Liver (tissue), 9 donors: Measurements from ENCODE around the gene SNX10. TPM values are rescaled to one million over a fixed set of nuclear protein-coding genes. Genes with fewer than 3 reads are reported as not detected.
"Not testable (repeated sequence)": the region's sequence is repeated elsewhere in the genome, so short reads cannot be mapped to it uniquely, and the experiment has no call there.

Source experiments
- DNase-seq: peaks from one replicate; pipeline ENCODE4 v3.0.0-alpha.2; 2017; ENCODE audit warnings: low spot score
- H3K27ac ChIP-seq, 2 donors: one replicate each; pipeline ENCODE4 v1.7.0; 2013; ENCODE audit warnings: inconsistent platforms in 2 of 2, low read length in 2 of 2, control low read depth in 1 of 2, low read depth in 1 of 2, mild to moderate bottlenecking in 1 of 2
- H3K27me3 ChIP-seq, 4 donors: one replicate each; pipeline versions ENCODE4 v1.6.1 to v1.7.0; 2013; ENCODE audit warnings: low read length in 3 of 4, inconsistent platforms in 1 of 4, mild to moderate bottlenecking in 1 of 4, moderate library complexity in 1 of 4; ENCODE audit not compliant: control insufficient read depth in 4 of 4, insufficient read depth in 4 of 4
- H3K36me3 ChIP-seq, 4 donors: one replicate each; pipeline versions ENCODE4 v1.6.1 to v1.7.0; 2013; ENCODE audit warnings: low read length in 3 of 4, mild to moderate bottlenecking in 3 of 4, low read depth in 1 of 4, moderate library complexity in 1 of 4; ENCODE audit not compliant: control insufficient read depth in 4 of 4, insufficient read depth in 3 of 4
- H3K4me1 ChIP-seq, 4 donors: one replicate each; pipeline versions ENCODE4 v1.6.1 to v1.7.0; 2013; ENCODE audit warnings: low read length in 3 of 4, mild to moderate bottlenecking in 3 of 4, moderate library complexity in 1 of 4; ENCODE audit not compliant: control insufficient read depth in 4 of 4, insufficient read depth in 4 of 4
- H3K4me3 ChIP-seq, 3 donors: one replicate each; pipeline versions ENCODE4 v1.6.1 to v1.7.0; 2013; ENCODE audit warnings: low read length in 3 of 3, control low read depth in 1 of 3, low read depth in 1 of 3, mild to moderate bottlenecking in 1 of 3
- H3K9ac ChIP-seq, 2 donors: one replicate each; pipeline ENCODE4 v1.7.0; 2013; ENCODE audit warnings: low read length in 2 of 2, mild to moderate bottlenecking in 2 of 2, moderate library complexity in 2 of 2, control low read depth in 1 of 2, low read depth in 1 of 2
- H3K9me3 ChIP-seq, 4 donors: one replicate each; pipeline versions ENCODE4 v1.6.1 to v1.7.0; 2013; ENCODE audit warnings: low read length in 3 of 4; ENCODE audit not compliant: control insufficient read depth in 4 of 4
- ATF3 ChIP-seq: IDR thresholded peaks from 2 replicates; pipeline ENCODE4 v1.6.1; 2016; ENCODE audit warnings: antibody characterized with exemption
- CTCF ChIP-seq: fragments of 150-350 bp; IDR thresholded peaks from 2 replicates; pipeline ENCODE4 v1.5.1; 2017; ENCODE audit warnings: improper control_type of control experiment, low read depth, low read length; ENCODE audit not compliant: missing input control
- EGR1 ChIP-seq, 2 donors: IDR thresholded peaks; 2 replicates each; pipeline ENCODE4 v1.6.1; 2016 to 2018; ENCODE audit warnings: antibody characterized with exemption in 2 of 2, low read depth in 2 of 2
- FOXA1 ChIP-seq: IDR thresholded peaks from 2 replicates; pipeline ENCODE4 v1.6.1; 2016; ENCODE audit warnings: antibody characterized with exemption
- FOXA2 ChIP-seq: IDR thresholded peaks from 2 replicates; pipeline ENCODE4 v1.6.1; 2016; ENCODE audit warnings: antibody characterized with exemption
- GABPA ChIP-seq, 2 donors: IDR thresholded peaks in 1 of 2; conservative IDR thresholded peaks in 1 of 2; 2 replicates each; pipeline ENCODE4 v1.6.1; 2016; ENCODE audit warnings: antibody characterized with exemption in 2 of 2, mild to moderate bottlenecking in 1 of 2, moderate library complexity in 1 of 2
- HNF4A ChIP-seq, 2 donors: conservative IDR thresholded peaks; 2 replicates each; pipeline ENCODE4 v1.6.1; 2016; ENCODE audit warnings: antibody characterized with exemption in 2 of 2, mild to moderate bottlenecking in 2 of 2
- HNF4G ChIP-seq: IDR thresholded peaks from 2 replicates; pipeline ENCODE4 v1.6.1; 2016; ENCODE audit warnings: antibody characterized with exemption
- JUND ChIP-seq, 2 donors: IDR thresholded peaks; 2 replicates each; pipeline ENCODE4 v1.6.1; 2016; ENCODE audit warnings: antibody characterized with exemption in 2 of 2
- MAX ChIP-seq: IDR thresholded peaks from 2 replicates; pipeline ENCODE4 v1.6.1; 2016; ENCODE audit warnings: antibody characterized with exemption
- NR2F2 ChIP-seq: IDR thresholded peaks from 2 replicates; pipeline ENCODE4 v1.6.1; 2016; ENCODE audit warnings: antibody characterized with exemption
- RAD21 ChIP-seq, 2 donors: IDR thresholded peaks; 2 replicates each; pipeline ENCODE4 v1.6.1; 2016; ENCODE audit warnings: antibody characterized with exemption in 2 of 2, mild to moderate bottlenecking in 2 of 2
- REST ChIP-seq: IDR thresholded peaks from 2 replicates; pipeline ENCODE4 v1.6.1; 2016; ENCODE audit warnings: antibody characterized with exemption, mild to moderate bottlenecking
- RXRA ChIP-seq, 2 donors: IDR thresholded peaks; 2 replicates each; pipeline ENCODE4 v1.6.1; 2017 to 2018; ENCODE audit warnings: antibody characterized with exemption in 2 of 2, mild to moderate bottlenecking in 1 of 2
- SP1 ChIP-seq: IDR thresholded peaks from 2 replicates; pipeline ENCODE4 v1.6.1; 2018; ENCODE audit warnings: antibody characterized with exemption, mild to moderate bottlenecking
- TAF1 ChIP-seq: conservative IDR thresholded peaks from 2 replicates; pipeline ENCODE4 v1.6.1; 2016; ENCODE audit warnings: antibody characterized with exemption, mild to moderate bottlenecking
- YY1 ChIP-seq: IDR thresholded peaks from 2 replicates; pipeline ENCODE4 v1.6.1; 2016; ENCODE audit warnings: antibody characterized with exemption, mild to moderate bottlenecking
- ZBTB33 ChIP-seq: IDR thresholded peaks from 2 replicates; pipeline ENCODE4 v1.6.1; 2016; ENCODE audit warnings: antibody characterized with exemption
- WGBS: extraction: QIAGEN DNeasy Blood & Tissue Kit; methylation state at CpG from one replicate; pipeline ENCODE4 v1.1.7; 2013; 5-methylcytosine and 5-hydroxymethylcytosine counted together
- polyA plus RNA-seq, 2 donors: library from polyadenylated mRNA; stranded (reverse) in 1 of 2; unstranded in 1 of 2; fragments of 200-250 nt in 1 of 2; fragments of >200 nt in 1 of 2; fragmentation: Nextera tagmentation in 1 of 2; extraction: Ambion mirVana in 1 of 2; gene quantifications; one replicate each; pipeline versions ENCODE4 v1.2.1 to v1.2.3, GENCODE V29; 2013 to 2015
- total RNA-seq, 2 donors: library from RNA; depleted of rRNA; stranded (reverse); fragments of >200 nt; gene quantifications; one replicate each; pipeline ENCODE4 v1.2.3, GENCODE V29; 2014
- donor health status: healthy.
- donor health status: healthy.
- donor health status: healthy.
- donor health status: healthy.
- donor health status: healthy.

SNX10 gene
- total and polyA plus RNA-seq, 4 donors: 5.9 to 15.9 (median 12.8) TPM

GRCh38 chr7:26286157-26286556 lies 5.5 kb upstream of the SNX10 start:
- WGBS: 37% methylated on average over 2 of the region's 2 CpGs
- Histone ChIP-seq H3K27ac (no peak overlapping the region), H3K4me3 (no peak overlapping the region), H3K9ac (no peak overlapping the region), H3K36me3 (no peaks in the 10 kb centered on the region), H3K4me1 (peaks cover 0 to under 1% (median 0%) of the 10 kb centered on the region in 4 donors), H3K9me3 (no peaks in the 10 kb centered on the region), H3K27me3 (no peaks in the 10 kb centered on the region)
- TF ChIP-seq MAX (no peak), FOXA2 (no peak), HNF4A (conservative IDR thresholded peaks at IDR 0.05) (peak; percentile 19 to 42), NR2F2 (no peak), FOXA1 (no peak), GABPA (IDR thresholded peaks at IDR 0.05 in 1 of 2, conservative IDR thresholded peaks at IDR 0.05 in 1 of 2) (no peak), YY1 (no peak)
- no peak for DNase-seq

GRCh38 chr7:26288126-26288525 lies 3.5 kb upstream of the SNX10 start:
- H3K9ac ChIP-seq, H3K36me3 ChIP-seq, DNase-seq, H3K27ac ChIP-seq, H3K9me3 ChIP-seq, H3K4me3 ChIP-seq, H3K27me3 ChIP-seq: not testable (repeated sequence)
- H3K4me1 ChIP-seq: peaks cover 0 to 13% (median 3%) of the 10 kb centered on the region in 4 donors
- 74% methylated on average over 5 of the region's 5 CpGs for WGBS

- TF ChIP-seq HNF4G (no peak), RXRA (IDR thresholded peaks at IDR 0.05) (no peak), REST (no peak), HNF4A (conservative IDR thresholded peaks at IDR 0.05) (no peak), RAD21 (IDR thresholded peaks at IDR 0.05) (no peak), ATF3 (no peak), CTCF (no peak), MAX (no peak), FOXA2 (no peak), YY1 (no peak), NR2F2 (no peak), FOXA1 (no peak), GABPA (IDR thresholded peaks at IDR 0.05 in 1 of 2, conservative IDR thresholded peaks at IDR 0.05 in 1 of 2) (no peak), JUND (IDR thresholded peaks at IDR 0.05) (no peak), ZBTB33 (no peak), TAF1 (no peak), EGR1 (IDR thresholded peaks at IDR 0.05; ENCODE audit: low read depth in 2 of 2) (no peak), SP1 (no peak)
- H3K9ac ChIP-seq: peak overlapping the region; percentile 1 to 87
- WGBS: 49% methylated on average over 4 of the region's 4 CpGs
- H3K4me1 ChIP-seq: peaks cover 0 to 23% (median 3%) of the 10 kb centered on the region in 4 donors
- H3K4me3 ChIP-seq: peak overlapping the region in 2 of 3 donors; percentile 69 to 89
- no peak for DNase-seq
- no peaks in the 10 kb centered on the region for H3K9me3 ChIP-seq
- H3K36me3 ChIP-seq: peaks cover 0 to 6% (median 0%) of the 10 kb centered on the region in 4 donors
- peak overlapping the region; percentile 85 to 88 for H3K27ac ChIP-seq
- H3K27me3 ChIP-seq: no peaks in the 10 kb centered on the region
Observed at GRCh38 chr7:26291251-26291650, 411 bp upstream of the SNX10 start.
